Dermis lymphatic vessel endothelial cell (primary cell): ENCODE results near the gene KCND2. TPM values are rescaled to one million over a fixed set of nuclear protein-coding genes. Genes with fewer than 3 reads are reported as not detected.

Experiments
- total RNA-seq: library from RNA; depleted of rRNA; stranded (reverse); fragments of >200 nt; gene quantifications from 2 replicates; pipeline ENCODE4 v1.2.1, GENCODE V29; 2014

Gene KCND2
- total RNA-seq = under 0.01 and 0.09 TPM in 2 replicates

GRCh38 chr7:120272701-120273475, at the start of gene KCND2:
TSS of gene KCND2 (plus strand) at chr7:120273175.

